GM04504 (cell line): ENCODE results near the gene SLC15A2.
"Not testable (repeated sequence)": the region's sequence is repeated elsewhere in the genome, so short reads cannot be mapped to it uniquely, and the experiment has no call there.

ENCODE experiments used
- DNase-seq: peaks from one replicate; pipeline ENCODE4 v3.0.0-alpha.2; 2012; ENCODE audit warnings: low read depth

Gene SLC15A2, protein sequence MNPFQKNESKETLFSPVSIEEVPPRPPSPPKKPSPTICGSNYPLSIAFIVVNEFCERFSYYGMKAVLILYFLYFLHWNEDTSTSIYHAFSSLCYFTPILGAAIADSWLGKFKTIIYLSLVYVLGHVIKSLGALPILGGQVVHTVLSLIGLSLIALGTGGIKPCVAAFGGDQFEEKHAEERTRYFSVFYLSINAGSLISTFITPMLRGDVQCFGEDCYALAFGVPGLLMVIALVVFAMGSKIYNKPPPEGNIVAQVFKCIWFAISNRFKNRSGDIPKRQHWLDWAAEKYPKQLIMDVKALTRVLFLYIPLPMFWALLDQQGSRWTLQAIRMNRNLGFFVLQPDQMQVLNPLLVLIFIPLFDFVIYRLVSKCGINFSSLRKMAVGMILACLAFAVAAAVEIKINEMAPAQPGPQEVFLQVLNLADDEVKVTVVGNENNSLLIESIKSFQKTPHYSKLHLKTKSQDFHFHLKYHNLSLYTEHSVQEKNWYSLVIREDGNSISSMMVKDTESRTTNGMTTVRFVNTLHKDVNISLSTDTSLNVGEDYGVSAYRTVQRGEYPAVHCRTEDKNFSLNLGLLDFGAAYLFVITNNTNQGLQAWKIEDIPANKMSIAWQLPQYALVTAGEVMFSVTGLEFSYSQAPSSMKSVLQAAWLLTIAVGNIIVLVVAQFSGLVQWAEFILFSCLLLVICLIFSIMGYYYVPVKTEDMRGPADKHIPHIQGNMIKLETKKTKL

DNA sequence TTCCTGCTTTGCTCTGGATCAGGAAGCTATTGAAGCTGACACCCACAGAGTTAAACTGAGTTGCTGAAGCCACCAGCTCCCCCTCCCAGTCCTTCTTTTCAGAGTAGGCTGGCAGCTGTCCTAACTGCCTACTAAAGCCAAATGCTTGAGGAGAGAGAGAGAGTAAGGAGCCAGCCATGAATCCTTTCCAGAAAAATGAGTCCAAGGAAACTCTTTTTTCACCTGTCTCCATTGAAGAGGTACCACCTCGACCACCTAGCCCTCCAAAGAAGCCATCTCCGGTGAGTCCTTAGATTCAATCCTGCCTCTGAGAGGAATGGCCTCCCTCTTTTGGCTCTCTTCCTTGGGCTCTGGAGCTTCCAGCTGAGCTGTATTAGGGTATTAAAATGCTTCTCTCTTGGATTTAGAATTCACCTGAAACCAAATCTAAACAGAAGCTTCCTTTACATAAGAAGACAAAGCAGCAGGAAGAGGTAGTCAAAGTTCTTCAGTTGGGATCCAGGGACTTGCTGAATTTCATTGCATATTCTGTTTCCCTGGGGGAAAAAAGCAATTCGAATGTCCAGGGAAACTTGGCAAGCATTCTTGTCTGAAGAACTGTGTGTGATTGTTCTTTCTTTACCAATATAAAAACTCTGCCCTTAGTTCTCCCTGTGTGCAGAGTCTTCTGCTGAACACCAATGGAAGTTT lies at the start of gene SLC15A2:
Gene SLC15A2, plus strand, starts transcription at position 101 of the 690 bp plus-strand sequence. Its CDS starts 76 bp downstream, at position 177.
- no peak for DNase-seq

DNA sequence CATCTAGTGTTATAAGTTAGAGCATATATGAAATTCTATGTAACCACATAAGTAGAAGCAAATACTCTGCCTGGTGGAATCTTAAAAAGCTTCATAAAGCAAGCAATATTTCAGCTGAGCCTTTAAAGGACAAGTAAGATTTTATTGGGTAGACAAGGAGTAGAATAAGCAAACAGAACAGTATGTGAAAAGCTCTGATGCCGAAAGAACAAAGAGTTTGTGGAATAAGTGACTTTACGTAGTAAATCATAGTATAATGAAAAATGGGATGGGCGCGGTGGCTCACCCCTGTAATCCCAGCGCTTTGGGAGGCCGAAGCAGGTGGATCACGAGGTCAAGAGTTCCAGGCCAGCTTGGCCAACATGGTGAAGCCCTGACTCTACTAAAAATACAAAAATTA lies 49.3 kb upstream of the SLC15A2 start:
- no peak for DNase-seq

DNA sequence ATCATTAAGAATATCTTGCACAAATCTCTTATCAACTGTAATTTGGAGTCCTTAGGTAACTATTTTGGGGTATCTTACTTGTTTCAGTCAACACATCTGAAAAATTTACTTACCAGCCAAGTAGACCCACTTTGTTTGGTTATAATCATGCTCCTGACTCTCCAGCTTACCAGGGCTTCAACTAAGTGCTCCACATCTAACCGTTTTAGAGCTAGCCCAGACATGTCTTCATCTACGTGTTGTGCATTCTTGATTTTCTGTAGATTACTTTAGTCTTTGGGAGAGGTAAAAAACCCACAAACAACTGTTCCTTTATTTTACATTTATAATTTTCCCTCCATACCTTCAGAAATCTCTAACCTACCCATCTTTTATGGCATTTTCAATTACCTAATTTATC lies 41.9 kb upstream of the SLC15A2 start:
- DNase-seq = no peak

DNA sequence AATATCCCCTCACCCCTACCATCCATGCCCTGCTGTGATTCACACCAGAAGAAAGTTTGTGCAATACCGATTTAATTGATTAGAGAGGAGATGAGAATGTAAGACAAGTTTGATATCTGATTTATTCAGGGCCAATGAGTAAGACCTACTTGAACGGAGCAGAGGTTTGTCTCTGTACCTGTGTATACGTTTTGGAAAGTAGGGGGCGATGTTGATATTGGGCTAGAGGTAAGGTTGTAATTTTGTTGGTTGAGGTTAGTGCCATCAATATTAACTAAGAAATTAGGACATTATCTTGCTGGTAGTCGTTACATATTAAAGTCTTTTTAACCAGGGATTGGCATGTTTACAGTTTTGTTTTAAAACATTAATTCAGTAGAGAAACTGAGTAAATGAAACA lies 38.6 kb upstream of the SLC15A2 start:
- no peak for DNase-seq

DNA sequence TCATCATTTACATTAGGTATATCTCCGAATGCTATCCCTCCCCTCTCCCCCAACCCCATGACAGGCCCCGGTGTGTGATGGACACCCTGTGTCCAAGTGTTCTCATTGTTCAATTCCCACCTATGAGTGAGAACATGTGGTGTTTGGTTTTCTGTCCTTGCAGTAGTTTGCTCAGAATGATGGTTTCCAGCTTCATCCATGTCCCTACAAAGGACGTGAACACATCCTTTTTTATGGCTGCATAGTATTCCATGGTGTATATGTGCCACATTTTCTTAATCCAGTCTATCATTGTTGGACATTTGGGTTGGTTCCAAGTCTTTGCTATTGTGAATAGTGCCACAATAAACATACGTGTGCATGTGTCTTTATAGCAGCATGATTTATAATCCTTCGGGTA lies 36.4 kb upstream of the SLC15A2 start:
- not testable (repeated sequence) for DNase-seq

DNA sequence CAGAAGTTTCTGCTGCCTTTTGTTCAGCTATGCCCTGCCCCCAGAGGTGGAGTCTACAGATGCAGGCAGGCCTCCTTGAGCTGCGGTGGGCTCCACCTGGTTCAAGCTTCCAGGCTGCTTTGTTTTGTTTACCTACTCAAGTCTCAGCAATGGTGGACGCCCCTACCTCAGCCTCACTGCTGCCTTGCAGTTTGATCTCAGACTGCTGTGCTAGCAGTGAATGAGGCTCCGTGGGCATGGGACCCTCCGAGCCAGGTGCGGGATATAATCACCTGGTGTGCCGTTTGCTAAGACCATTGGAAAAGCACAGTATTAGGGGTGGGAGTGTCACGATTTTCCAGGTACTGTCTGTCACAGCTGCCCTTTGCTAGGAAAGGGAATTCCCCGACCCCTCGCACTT lies 31.0 kb upstream of the SLC15A2 start:
- not testable (repeated sequence) for DNase-seq

DNA sequence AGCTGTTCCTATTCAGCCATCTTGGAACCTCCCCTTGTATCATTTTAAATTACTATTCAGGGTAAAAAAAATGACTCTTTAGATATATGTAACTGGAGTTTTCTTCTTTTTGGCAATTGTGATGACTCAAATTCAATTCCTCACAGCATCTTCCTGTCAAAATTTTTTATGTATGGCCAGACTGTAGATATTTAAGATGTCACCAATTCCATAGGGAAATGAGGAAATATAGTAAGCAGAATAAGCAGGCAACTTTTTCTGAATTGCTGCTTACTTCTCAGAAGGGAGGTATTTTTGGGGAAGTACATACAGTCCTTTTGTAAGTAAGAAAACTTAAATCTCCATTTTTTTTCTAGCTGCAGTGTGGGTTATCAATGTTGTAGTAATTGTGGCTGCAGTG lies 30.4 kb upstream of the SLC15A2 start:
- DNase-seq = no peak

DNA sequence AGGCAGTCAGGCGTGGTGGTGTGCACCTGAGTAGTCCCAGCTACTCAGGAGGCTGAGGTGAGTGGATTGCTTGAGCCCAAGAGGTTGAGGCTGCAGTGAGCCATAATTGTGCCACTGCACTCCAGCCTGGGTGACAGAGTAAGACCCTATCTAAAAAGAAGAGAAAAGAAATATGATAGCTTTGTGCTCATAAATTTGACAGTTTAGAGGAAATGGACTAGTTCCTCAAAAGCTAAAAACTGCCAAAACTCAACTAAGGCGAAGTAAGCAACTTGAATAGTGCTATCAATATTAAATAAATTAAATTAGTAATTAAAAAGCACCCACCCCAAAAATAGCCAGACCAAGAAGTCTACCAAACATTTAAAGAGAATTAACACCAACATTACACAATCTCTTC lies 24.5 kb upstream of the SLC15A2 start:
- no peak for DNase-seq

DNA sequence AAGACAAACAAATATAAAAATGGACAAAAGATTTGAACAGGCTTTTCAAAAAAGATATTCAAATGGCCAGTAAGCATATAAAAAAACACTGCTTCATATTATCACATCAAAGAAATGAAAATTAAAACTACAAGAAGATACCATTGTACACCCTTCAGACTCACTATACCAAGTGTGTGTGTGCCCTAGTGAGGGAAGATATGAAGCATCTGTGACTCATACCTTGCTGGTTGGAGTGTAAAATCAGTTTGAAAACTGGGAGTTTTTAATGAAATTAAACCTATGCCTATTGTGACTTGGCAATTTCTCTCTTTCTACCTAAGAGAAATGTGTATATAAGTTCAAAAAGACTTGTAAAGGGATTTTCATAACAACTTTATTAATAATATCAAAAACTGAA lies 23.5 kb upstream of the SLC15A2 start:
- DNase-seq = no peak

DNA sequence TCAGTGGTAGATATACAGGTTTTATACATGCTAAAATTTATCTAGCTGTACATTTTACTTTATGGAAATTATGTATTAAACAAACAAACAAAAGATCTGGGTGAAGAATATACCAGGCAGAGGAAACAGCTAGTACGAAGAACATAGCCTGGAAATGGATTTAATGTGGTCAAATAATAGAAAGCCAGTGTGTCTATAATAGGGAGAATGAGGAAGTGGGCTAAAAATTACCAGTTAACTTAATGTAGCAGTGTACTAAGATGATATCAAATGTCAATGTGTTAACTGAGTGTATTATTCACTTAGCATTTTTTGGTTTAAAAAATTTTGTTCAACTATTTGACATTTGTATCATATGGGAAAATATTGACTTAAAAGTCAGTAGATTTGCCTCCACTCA lies 22.8 kb upstream of the SLC15A2 start:
- DNase-seq = no peak

DNA sequence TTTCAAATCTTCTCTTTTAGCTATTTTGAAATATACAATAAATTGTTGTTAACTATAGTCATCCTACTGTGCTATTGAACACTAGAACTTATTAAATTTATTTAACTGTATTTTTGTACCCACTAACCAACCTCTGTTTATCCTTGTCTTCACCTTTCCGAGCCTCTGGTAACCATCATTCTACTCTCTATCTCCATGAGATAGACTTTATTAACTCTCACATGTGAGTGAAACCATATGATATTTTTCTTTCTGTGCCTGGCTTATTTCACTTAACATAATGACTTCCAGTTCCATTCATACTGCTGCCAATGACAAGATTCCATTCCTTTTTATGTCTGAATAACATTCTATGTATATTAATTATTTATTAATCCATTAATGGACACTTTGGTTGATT lies 15.8 kb upstream of the SLC15A2 start:
- no peak for DNase-seq

DNA sequence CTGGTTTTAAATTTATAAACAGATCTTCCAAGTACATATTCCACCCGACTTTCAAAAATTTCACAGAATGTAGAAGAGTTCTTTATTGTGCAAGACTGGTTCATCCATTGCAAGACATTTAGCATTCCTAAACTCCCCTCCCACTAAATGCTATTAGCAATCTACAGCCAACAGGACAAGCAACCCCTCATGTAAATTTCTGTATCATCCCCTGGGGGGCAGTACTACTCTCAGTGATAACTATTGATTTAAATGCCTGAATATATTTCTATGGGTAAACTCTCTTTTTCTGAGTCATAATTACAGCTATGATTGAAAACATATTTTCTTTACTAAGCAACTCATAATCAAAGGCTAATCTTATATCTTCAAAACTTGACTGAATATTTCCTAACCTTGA lies 10.7 kb upstream of the SLC15A2 start:
- DNase-seq = peak; percentile 1

DNA sequence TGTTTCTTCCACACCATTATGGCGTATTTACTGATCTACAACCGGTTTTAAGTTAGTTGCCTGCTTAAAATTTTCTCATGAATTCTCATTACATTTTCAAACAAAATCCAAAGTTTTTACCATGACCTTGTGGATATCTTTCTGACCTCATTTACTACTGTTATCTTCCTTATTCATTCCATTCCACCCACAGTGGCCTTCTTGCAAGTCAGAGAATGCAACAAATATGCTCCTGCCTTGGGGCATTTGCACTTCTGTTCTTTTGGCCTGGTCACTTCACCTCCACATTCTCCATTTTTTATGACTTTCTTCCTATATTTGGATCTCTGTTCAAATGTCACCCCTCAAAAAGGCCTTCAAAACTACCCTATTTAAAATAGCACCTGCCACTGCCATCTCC lies 8.8 kb upstream of the SLC15A2 start:
- no peak for DNase-seq

DNA sequence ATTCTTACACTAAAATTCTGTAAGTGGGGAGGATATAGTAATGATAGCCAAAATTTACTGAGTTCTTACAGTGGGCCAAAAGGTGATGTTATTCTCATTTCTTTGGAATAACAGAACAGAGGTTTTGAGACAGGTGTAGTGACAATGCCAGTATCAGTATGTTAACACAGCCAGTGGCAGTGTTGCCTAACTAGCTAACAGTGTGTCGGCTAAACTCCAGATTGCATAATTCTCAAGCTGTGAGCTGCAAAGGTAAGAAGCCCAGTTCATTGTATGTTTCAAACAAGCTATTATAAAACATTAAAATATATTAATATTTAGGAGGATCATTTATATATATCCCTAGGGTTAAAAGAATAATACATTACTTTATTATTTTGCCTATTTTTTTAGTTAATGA lies 920 bp downstream of the SLC15A2 start:
- DNase-seq = no peak

DNA sequence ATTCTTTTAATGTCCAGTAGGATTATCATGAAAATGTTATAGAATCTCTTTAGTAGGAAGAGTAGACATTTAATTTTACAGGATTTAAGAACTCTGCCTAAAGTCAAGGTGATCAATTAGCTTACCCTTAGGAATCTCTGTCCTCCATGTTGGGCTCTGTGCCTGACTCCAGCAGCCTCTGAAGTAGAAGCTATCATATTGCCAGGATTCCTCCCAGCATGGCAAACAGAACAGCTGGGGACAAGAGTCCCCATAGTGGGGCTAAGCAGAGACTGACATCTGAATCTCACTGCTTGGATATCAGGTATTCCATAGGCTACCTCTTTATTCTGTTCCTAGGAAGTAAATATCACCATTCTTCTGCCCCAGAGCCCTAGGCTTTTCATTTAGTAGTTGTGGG lies 1.5 kb downstream of the SLC15A2 start:
- DNase-seq = no peak

DNA sequence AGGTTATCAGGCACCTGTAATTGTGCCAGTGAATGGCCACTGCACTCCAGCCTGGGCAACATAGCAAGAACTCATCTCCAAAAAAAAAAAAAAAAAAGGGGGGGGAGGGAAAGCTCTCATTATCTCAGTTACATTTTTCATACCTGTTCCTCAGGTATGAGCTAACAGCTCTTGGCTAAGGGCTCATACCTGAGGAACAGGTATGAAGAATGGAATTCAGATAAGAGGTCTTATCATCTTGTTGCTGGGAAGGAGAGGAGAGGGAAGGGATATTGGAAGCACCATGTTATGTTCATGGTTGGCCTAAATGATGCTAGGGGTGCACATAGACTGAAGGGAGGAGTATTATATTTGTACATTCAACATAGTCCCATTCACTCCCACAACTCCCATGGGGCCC lies 2.6 kb downstream of the SLC15A2 start:
- DNase-seq = no peak

DNA sequence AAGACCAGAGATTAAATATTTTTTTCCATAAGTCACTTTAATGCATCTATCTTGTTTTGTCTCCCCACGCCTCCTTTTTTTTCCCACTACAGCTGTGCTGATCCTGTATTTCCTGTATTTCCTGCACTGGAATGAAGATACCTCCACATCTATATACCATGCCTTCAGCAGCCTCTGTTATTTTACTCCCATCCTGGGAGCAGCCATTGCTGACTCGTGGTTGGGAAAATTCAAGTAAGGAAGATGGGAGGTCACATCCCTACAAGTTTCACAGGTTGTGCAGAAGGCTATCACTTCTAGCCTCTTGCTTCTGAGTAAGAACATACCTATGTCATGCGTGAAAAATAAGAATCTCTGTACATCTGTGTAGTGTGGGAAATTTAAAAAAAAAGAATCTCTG lies 3.1 kb downstream of the SLC15A2 start:
- DNase-seq = no peak

DNA sequence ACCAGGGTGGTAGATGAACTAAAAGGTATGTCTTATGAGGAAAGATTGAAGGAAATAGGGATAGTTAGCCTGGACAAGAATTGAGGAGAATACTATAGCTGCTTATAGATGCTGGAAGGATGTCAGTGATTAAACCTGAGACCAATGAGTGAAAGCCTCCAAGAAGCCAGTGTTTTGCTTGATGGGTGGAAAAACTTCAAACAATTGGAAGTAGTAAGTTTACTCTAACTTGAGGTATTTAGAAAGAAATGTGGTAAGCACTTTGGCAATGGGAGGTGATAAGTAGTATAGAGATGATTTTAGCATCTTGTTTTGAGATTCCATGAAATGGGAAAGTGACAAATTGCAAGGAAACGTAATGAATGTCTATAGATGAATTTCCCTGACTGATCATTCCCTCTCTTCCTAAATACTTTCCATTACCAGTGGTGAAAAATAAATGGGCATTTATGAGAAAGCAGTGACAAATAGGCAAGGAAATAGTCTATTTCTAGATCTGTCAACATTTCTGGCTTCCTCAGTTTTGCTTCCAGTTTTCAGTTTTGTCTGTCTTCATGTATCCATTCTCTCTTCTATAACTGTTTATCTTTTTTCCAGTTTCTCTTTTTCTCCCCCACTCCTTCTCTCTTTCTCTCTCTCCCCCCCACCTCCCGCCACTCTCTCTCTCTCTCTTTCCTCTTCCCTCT lies 19.2 kb downstream of the SLC15A2 start:
- DNase-seq = no peak

DNA sequence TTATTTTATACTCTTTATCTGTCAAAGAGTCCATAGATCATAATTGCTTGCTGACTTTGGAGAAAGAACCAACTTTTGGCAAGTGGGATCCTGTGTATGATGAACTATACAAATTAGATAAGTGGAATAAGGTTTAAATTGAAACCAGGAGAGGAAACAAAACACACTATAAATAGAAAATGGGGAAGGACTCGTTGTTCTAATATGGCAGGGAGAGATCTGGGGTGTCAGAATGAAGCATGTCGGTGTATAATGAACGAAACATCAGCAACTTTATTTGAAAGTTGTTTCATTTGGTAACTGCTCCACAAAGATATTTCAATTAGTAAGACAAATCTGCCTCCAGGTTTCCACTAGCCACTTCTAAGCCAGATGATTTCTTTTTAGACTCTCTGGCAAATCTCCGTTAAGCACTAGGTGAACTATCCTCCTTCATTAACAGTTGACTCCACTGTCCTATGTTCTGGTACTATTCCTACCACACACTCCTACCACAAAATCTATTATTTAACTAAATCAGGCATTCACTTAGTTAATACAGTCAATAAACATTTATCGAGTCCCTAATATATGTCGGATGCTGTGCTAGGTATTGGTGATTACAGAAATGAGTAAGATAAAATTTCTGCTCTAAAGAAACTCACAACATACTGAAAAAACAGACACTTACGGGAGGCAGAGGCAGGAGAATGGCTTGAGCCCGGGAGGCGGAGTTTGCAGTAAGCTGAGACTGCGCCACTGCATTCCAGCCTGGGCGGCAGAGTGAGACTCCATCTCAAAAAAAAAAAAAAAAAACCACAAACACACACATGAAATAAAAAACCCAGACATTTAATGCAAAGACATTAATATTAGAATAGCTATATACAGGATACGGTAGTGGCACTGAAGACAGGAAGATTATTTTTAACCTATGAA lies 20.1 kb downstream of the SLC15A2 start:
- DNase-seq = no peak

DNA sequence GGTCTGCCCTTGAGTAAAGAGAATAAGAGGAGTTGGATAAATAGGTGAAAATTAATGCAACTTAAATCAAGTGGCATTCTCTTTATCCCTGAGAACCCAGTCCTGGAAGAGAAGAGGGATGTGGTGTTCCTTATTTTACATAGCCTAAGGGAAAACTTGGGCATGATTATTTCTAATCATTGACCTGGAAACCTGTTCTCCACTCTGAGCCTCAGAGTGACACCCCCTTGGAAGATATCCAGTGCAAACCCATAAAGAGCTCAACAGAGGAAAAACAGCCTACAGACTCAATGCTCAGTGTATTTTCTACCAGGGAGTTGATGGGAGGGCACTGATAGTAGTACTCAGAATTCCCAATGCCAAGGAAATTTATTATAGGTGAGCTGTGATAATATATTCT lies 22.0 kb downstream of the SLC15A2 start:
- no peak for DNase-seq

DNA sequence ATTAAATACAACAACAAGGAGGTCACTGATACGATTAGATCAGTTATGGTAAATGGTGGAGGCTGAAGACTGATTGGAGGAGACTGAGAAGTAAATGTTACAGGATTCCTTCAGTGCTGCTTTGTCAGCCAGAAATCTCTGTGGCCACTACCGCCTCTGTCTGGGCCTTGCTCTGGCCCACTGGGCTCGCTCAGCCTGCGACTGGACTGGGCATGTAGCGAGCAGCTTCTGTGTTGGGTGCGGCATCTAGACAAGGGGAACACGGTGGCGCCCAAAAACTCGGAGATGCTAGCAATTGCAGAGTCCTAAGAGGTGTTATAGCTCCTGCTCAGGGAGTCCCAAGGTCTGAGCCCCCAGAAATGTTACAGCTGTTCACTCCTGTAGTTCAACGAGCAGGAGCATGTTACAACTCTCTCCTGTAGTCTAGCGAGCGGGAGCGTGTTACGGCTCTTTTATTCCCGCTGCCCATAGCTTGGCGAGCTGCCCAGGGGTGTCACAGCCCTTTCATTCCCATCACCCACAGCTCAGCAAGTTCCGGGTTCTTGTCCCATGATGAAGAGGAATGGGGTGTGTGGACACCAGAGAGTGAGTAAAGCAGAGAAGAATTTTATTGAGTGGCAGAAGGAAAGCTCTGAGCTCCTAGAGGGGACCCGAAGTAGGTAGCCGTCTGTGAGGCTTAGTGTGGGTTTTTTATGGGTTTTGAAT lies 24.7 kb downstream of the SLC15A2 start:
- DNase-seq = no peak
